Inferior parietal cortex (tissue), 1 donor: ENCODE data around the gene ADAM8.
"Not testable (repeated sequence)": the region's sequence is repeated elsewhere in the genome, so short reads cannot be mapped to it uniquely, and the experiment has no call there.

Experiments used
- DNase-seq: peaks from one replicate; pipeline ENCODE4 v3.0.0-alpha.2; 2016; ENCODE audit errors: extremely low spot score

The ADAM8 gene

GRCh38 chr10:133267829-133268228 lies 8.8 kb downstream of the ADAM8 start:
- no peak for DNase-seq

GRCh38 chr10:133267293-133267692 lies 9.4 kb downstream of the ADAM8 start:
- DNase-seq: no peak

GRCh38 chr10:133266056-133266795 lies 10.4 kb downstream of the ADAM8 start:
- DNase-seq: no peak

GRCh38 chr10:133265052-133265451 lies 11.6 kb downstream of the ADAM8 start:
- not testable (repeated sequence) for DNase-seq

GRCh38 chr10:133264461-133264860 lies 12.2 kb downstream of the ADAM8 start:
- no peak for DNase-seq

- no peak for DNase-seq
Measured at GRCh38 chr10:133263674-133264073, 13.0 kb downstream of the ADAM8 start.

GRCh38 chr10:133262696-133263095 lies 14.0 kb downstream of the ADAM8 start:
- no peak for DNase-seq

- no peak for DNase-seq
Measured at GRCh38 chr10:133261726-133262325, 14.8 kb downstream of the ADAM8 start.

GRCh38 chr10:133260895-133261725 lies 15.6 kb downstream of the ADAM8 start:
- no peak for DNase-seq

- DNase-seq: no peak
Measured at GRCh38 chr10:133259602-133259989, 17.1 kb downstream of the ADAM8 start.

- no peak for DNase-seq
Measured at GRCh38 chr10:133258818-133259601, 17.7 kb downstream of the ADAM8 start.

- no peak for DNase-seq
Measured at GRCh38 chr10:133258066-133258817, 18.4 kb downstream of the ADAM8 start.

- no peak for DNase-seq
Measured at GRCh38 chr10:133257489-133258065, 19.1 kb downstream of the ADAM8 start.

- no peak for DNase-seq
Measured at GRCh38 chr10:133255323-133255722, 21.3 kb downstream of the ADAM8 start.

- no peak for DNase-seq
Measured at GRCh38 chr10:133254421-133255120, 22.1 kb downstream of the ADAM8 start.

- no peak for DNase-seq
Measured at GRCh38 chr10:133253361-133253955, 23.2 kb downstream of the ADAM8 start.

- no peak for DNase-seq
Measured at GRCh38 chr10:133252223-133252552, 24.5 kb downstream of the ADAM8 start.

- no peak for DNase-seq
Measured at GRCh38 chr10:133251388-133252222, 25.1 kb downstream of the ADAM8 start.
